Right kidney (tissue), 1 donor: ENCODE results near the gene NCCRP1.
"Not testable (repeated sequence)": the region's sequence is repeated elsewhere in the genome, so short reads cannot be mapped to it uniquely, and the experiment has no call there.

Source experiments
- DNase-seq: peaks from one replicate; pipeline ENCODE4 v3.0.0-alpha.2; 2016

The NCCRP1 gene

DNA sequence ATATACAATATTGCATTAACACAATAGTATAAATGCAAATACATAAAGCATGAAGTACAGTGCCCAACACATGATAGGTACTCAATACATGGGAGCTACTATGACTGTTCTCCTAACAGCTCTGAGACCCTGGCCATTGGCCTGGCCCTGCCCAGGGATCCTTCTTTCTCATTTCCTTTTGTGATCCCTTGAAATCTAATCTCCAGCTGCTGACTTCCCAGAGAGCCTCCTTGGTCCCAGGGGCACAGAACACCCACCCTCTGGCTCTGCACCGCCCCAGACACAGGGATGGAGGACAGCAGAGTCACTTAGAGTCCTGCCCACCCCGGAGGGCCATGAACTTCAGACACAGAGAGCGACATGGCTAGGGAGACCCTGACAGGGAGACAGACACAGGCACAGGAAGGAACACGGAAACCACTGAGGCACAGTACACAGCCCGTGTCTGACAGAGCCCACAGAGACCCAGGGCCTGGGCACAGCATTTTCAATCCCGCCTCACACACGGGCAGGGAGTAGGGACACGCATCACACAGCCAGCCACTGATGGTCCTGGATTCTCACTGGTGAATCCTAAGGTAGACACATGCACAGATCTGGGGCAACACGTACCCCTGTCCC, 11.5 kb downstream of the NCCRP1 start:
- DNase-seq, result no peak

DNA sequence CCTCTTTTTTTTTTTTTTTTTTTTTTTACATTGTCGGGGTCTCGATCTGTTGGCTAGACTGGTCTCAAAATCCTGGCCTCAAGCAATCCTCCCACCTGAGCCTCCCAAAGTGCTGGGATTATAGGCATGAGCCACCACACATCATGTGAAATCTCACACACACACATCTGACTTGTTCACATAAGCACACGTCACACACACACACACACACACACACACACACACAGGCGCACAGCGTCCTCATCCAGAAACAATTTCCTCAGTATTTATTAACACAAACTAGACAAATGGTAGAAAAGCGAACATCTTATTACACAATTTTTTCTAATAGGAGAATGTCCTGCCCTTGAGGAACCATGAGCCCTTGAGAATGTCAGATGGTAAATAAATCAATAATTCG, 12.4 kb downstream of the NCCRP1 start:
- DNase-seq, result no peak

DNA sequence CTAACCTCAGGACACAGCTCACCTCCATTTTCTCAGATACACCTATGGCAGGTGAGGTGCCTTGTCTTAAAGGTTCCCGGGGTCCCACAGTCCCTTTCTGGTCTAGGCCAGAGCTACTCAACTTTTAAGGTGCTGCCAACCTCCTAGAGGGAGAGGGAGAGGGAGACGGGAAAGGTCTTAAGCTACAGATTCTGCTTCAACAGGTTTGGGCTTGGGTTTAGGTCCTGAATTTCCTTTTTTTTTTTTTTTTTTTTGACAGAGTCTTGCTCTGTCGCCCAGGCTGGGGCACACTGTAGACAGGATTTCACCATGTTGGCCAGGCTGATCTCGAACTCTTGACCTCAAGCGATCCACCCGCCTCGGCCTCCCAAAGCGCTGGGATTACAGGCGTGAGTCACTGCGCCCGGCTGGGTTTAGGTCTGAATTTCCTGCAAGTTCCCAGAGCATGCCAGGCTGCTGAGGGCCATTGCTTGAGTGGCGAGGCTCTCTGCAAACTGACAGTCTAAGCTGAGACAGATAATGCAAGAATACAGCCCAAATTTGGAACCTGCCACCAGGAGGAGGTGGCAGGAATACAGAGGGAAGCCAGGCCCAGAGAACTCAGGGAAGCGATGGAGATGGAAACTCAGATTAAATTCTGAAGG, 15.1 kb downstream of the NCCRP1 start:
- no peak for DNase-seq

DNA sequence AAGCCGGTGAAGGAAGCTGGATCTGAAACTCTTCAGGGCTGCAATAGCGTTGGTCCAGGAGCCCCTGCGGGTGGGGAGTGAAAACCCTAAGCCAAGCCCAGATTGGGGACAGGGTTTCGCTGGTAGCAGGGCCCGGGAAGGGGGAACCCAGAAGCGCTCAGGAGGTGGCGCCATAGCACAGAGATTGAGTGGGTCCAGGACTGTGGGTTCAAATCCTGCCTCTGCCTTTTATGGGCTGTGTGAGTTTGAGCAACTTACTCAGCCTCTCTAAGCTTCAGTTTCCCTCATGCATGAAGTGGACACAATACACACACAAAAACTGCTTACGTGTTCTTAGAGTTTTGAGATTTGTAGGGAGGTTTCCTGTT, 15.6 kb downstream of the NCCRP1 start:
- no peak for DNase-seq

DNA sequence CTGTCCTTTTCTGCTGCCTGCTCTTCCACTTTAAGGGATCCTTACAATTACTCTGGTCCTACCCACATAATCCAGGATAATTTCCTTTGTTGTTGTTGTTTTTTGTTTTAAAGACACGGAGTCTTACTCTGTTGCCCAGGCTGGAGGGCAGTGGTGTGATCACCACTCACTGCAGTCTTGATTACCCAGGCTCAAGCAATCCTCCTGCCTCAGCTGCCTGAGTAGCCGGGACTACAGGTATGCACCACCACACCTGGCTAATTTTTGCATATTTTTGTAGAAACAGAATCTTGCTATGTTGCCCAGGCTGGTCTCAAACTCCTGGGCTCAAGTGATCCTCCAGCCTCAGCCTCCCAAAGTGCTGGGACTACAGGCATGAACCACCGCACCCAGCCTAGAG, 18.6 kb downstream of the NCCRP1 start:
- DNase-seq, result not testable (repeated sequence)

DNA sequence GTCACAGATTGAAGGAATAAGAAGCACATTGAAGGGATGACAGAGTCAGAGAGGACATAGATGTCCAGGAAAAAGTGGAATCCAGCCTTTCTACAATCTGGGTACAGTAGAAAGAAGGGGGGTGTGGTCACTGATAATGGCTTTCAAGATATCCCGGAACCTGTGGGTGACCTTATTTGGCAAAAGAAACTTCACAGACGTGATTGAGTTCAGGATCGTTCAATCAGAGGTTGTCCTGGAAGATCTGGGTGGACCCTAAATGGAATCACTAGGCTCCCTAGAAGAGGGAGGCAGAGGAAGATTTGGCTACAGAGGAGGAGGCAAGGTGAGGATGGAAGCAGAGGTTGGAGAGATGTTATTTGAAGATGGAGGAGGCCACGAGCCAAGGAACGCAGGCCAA, 20.3 kb downstream of the NCCRP1 start:
- no peak for DNase-seq

DNA sequence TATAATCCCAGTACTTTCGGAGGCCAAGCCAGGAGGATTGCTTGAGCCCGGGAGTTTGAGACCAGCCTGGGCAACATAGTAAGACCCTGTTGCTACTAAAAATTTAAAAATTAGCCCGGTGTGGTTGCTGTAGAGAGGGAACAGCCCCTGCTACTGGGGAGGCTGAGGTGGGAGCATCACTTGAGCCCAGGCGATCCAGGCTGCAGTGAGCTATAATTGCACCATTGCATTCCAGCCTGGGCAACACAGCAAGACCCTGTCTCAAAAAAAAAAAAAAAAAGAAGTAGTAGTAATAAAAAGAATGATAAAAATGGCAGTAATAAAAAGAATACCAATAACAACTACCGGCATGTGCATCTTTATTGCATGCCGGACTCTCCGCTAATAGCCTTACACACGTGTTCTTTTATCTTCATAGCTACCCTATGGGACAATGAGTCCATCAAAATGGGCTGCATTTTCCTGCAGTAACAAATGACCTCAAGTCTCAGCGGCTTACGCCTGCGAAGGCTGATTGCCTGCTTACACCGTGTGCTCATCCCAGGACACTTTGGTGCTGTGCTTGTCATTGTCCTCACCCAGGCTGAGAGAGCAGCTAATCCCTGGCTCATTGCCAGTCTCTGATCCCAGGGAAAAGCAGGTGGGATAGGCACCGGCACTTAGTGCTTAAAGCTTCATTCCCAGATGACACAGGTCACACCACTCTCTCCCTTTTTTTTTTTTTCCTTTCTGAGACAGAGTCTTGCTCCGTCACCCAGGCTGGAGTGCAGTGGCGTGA, 21.7 kb downstream of the NCCRP1 start:
- no peak for DNase-seq

DNA sequence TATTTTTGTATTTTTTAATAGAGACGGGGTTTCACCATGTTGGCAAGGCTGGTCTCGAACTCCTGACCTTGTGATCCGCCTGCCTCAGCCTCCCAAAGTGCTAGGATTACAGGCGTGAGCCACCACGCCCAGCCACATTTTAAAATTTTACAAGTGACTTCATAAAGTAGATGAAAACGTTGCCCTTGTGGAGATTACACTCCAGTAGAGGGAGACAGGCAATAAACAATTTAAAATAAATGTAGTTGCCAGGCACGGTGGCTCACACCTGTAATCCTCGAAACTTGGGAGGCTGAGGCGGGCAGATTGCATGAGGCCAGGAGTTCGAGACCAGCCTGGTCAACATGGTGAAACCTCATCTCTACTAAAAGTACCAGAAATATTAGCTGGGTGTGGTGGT, 22.3 kb downstream of the NCCRP1 start:
- not testable (repeated sequence) for DNase-seq

DNA sequence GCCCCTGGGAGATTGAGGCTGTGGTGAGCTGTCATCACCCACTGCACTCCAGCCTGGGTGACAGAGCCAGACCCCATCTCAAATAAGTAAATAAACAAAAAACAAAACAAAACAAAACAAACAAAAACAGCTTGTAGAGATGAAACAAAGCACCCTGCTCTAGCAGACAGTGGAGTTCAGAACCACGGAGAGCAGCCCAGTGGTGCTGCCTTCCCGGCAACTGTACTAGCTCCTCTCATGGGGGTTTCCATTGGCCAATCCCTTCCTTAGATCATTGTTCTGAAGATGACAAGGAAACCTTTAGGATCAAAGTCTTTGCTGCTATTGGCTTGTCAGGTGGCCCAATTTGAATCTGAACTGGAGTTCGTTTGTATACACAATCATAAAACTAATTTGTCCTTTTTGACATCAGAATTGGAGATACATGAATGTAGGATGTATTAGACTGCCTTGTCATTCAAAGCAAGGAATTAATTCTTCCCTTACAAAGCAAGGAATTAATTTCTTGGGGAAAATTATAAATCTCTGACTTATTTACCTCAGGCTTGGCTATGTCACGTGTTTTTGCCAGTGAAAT, 27.0 kb downstream of the NCCRP1 start:
- DNase-seq, result peak; percentile 19

DNA sequence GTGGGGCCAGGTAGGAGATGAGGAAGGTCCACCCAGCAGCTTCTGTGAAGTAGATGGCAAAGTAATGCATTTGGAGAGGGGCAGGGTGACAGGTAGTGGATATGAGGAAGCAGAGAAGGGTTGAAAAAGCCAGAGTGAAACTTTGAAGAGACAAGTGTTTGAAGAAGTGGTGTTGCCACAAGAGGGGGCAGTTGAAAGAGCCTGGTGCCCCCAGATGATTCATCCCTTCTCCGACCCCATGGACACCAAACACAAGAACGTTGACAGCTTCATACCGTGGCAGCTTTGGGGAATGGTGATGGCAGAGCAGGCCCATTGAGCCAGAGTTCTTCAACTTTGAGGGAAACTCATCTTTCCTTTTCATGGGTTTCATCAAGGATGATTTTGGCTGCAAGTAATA, 28.1 kb downstream of the NCCRP1 start:
- DNase-seq, result no peak

DNA sequence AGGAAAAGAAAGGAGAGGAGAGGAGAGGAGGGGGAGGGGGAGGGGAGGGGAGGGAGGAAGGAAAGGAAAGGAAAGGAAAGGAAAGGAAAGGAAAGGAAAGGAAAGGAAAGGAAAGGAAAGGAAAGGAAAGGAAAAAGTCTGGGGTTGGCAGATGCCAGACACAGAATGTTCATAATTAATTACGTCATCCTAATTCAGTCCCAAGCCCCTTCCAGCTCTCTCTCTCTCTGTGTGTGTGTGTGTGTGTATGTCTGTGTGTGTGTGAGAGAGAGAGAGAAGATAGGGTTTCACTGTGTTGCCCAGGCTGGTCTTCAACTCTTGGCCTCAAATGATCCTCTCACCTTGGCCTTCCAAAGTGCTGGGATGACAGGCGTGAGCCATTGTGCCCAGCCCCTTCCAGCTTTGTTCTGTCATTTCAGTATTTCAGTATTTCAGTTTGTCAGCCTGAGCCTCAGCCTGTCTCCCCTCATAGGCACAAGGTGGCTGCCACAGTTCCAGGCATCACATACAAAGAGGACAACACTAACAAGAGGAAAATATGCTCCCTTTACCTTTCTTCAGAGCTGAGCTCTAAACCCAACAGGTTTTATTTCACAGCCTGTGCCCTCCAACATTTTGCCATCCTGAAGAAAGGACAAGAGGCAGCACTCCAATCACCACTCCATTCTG, 33.5 kb downstream of the NCCRP1 start:
- no peak for DNase-seq

DNA sequence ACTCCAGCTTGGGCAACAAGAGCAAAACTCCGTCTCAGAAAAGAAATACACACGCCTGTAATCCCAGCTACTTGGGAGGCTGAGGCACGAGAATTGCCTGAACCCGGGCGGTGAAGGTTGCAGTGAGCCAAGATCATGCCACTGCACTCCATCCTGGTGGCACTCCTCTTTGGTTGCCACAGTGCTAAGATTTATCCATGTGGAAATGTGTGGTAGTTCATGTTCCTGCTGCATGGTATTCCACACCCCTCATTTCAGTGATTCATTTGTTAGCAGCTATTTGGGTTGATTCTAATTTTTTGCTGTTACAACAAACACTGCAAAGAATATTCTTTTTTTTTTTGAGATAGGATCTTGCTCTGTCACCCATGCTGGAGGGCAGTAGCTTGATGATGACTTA, 35.9 kb downstream of the NCCRP1 start:
- no peak for DNase-seq

DNA sequence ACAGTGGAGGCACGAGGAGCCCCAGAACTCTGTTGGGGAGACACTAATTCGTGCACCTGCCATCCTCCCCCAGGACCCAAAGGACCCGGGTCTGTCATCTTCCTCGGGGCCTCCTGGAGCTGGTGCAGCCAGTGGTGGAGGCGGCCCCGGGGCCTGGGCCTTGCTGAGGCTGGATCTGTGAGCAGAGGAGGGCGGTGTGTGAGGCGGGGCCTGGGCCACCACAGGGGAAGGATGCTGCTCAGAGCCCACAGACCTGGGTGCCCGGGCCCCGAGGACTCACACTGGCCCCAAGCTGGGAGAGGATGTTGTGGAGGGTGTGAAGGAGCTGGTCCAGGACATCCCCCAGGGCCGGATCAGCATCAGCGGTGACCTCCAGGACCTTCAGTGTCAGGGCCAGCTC, 39.8 kb downstream of the NCCRP1 start:
- no peak for DNase-seq

DNA sequence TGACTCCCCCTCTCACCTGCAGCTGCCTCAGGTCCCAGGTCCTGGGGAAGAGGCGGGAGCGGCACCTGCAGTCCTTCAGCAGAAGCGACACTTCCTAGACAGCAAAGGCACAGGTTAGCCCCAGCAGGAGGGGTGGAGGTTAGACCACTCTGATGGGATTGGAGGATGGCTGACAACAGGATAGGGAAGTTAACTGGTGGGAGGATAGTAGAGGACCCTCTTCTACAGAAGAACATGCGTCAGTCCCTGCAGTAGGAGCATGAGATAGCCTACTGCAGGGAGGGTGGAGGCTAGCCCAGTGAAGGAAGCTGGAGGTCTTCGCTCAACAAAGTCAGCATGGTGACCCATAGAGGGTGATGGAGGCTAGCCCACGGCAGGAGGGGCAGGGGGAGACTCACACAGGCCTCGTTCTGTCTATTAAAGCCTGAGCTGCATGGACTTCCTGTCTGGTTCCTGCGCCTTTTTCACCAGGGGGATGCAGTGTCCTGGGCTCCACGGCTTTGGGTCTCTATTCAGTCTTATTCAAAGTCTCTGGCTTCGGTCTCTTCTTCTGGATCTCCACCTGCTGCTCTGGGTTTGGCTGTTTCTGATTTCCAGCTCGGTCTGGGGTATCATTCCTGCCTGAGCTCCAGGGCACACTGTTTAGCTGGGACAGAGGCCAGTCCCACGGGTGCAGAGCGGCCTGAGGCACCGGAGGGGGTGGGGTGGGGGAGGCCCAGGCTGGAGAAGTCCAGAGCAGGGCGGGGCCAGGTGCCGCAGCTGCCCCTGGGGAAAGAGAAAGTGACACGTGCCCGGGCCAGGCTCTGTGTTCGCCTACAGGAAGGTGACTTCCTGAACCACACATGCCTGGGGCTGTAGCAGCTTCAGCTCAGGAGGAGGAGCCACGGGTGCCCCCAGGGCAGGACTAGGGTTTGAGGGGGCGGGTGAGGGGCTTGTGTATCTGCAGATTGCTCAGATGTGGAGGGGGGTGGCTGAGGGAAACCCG, 40.7 kb downstream of the NCCRP1 start:
- no peak for DNase-seq

DNA sequence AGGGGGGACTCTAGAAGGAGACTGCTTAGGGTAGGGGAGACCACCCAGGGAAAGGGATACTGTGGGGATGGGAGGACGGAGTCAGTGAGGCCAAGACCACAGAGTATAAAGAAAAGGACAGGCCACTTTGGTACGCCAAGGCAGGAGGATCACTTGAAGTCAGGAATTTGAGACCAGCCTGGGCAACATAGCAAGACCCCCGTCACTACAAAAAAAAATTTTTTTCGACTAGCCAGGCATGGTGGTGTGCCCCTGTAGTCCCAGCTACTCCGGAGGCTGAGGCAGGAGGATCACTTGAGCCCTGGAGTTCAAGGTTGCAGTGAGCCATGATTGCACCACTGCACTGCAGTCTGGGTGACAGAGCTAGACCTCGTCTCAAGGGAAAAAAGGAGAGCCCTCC, 41.4 kb downstream of the NCCRP1 start:
- DNase-seq, result no peak

DNA sequence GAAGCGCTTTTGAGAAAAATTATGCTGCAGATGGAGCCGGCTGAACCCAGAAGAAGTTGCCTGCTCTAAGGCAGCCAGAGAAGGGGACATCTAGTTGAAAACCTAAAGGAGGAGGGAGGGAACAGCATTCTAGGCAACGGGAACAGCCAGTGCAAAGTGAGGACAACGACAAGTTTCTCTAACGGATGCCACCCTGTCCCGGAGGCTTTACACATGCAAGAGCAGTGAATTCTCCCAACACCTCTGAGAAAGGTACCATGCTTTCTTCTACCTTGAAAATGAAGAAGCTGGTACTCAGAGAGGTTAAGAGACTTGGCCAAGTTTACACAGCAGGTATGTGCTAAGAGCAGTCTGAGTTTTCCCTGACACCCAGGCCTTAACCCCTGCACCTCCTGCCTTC, 42.2 kb downstream of the NCCRP1 start:
- DNase-seq, result no peak

DNA sequence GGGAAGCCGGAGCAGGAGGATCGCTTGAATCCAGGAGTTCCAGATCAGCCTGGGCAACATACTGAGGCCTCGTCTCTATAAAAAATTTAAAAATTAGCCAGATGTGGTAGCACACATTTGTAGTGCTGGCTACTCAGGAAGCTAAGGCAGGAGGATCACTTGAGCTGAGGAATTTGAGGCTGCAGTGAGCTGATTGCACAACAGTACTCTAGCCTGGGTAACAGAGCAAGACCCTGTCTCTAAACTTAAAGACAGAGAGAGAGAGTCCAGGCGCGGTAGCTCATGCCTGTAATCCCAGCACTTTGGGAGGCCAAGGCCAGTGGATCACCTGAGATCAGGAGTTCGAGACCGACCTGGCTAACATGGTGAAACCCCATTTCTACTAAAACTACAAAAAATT, 43.7 kb downstream of the NCCRP1 start:
- DNase-seq, result no peak

DNA sequence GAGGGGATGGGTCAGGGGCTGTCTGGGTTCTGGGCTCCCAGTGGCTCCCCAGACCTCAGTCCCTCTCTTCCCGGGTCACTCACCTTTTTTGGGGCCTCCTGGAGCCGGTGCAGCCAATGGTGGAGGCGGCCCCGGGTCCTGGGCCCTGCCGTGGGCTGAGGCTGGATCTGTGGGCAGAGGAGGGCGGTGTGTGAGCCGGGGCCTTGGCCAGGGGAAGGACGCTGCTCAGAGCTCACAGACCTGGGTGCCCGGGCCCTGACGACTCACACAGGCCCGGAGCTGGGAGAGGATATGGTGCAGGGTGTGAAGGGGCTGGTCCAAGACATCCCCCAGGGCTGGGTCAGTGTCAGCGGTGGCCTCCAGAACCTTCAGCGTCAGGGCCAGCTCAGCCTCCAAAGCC, 47.0 kb downstream of the NCCRP1 start:
- not testable (repeated sequence) for DNase-seq

DNA sequence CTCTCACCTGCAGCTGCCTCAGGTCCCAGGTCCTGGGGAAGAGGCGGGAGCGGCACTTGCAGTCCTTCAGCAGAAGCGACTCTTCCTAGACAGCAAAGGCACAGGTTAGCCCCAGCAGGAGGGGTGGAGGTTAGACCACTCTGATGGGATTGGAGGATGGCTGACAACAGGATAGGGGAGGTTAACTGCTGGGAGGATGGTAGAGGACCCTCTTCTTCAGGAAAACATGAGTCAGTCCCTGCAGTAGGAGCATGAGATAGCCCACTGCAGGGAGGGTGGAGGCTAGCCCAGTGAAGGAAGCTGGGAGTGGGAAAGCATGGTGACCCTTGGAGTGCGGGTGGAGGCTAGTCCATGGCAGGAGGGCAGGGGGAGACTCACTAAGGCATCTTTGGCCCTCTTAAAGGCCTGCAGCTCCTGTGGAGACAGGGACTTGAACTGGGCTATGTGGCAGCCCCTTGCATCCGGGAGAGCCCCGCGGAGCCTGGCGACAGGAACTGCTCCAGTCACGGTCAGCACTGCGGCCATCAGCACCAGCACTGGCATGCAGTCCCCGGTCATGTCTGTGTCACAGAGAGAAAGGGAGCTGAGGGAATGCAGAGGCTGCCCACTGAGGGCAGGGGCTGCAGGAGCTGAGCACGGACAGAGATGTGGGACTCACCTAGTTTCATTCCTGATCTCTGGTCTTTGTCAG, 47.8 kb downstream of the NCCRP1 start, which contains the start of gene IFNL3:
Gene IFNL3, minus strand, starts transcription at position 597 of the 691 bp plus-strand sequence. Its CDS starts 39 bp downstream, at position 558.
- DNase-seq, result not testable (repeated sequence)

DNA sequence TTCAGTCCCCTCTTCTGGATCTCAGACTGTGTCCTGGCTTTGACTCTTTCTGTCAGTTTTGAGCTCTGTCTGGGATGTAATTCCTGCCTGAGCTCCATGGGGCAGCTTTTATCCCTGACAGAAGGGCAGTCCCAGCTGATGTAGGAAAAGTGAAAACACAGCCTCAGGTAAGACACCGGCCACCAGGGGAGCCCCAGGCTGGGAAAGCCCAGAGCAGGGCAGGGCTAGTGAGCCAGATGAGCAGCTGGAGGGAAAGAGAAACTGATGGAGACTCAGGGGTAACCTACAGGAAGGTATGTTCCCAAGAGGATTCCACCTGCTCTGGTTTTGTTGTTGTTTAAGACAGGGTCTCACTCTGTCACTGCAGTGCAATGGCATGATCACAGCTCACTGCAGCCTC, 48.4 kb downstream of the NCCRP1 start:
- DNase-seq, result not testable (repeated sequence)
